GM10266 (cell line): ENCODE data around the gene LYRM7.
"Not testable (repeated sequence)": the region's sequence is repeated elsewhere in the genome, so short reads cannot be mapped to it uniquely, and the experiment has no call there.

Experiments
- DNase-seq: peaks from one replicate; pipeline ENCODE4 v3.0.0; 2012; ENCODE audit errors: extremely low spot score
- CTCF ChIP-seq: IDR thresholded peaks from 2 replicates; pipeline ENCODE4 v1.5.1; 2012; ENCODE audit warnings: mild to moderate bottlenecking, low read depth; ENCODE audit not compliant: control insufficient read depth, insufficient read depth; ENCODE audit errors: missing control alignments

Gene LYRM7

GRCh38 chr5:131250751-131251475 is 80.2 kb downstream of the LYRM7 start:
- no peak for TF ChIP-seq CTCF
- DNase-seq = no peak

DNA sequence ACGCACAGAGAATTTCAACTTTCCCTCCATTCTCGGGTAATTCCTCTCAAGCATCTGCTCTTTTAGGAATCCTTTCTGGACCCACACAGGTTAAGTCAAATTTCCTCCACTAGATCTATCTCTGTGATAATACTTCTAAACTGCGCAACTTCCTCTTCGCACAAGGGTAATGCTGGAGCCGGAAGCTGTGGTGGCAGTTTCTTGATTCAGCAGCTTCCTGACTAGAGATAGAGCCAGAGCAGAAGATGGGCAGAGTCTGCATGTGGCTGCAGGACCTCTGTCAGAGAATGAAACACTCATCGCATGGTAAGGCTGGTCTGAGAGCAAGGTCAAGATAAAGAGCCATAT is 82.1 kb downstream of the LYRM7 start:
- peak; percentile 53 for DNase-seq

GRCh38 chr5:131254025-131254424 is 83.3 kb downstream of the LYRM7 start:
- not testable (repeated sequence) for DNase-seq

More for the DNA sequence above, 82.1 kb downstream of the LYRM7 start:
- TF ChIP-seq CTCF = no peak

DNA sequence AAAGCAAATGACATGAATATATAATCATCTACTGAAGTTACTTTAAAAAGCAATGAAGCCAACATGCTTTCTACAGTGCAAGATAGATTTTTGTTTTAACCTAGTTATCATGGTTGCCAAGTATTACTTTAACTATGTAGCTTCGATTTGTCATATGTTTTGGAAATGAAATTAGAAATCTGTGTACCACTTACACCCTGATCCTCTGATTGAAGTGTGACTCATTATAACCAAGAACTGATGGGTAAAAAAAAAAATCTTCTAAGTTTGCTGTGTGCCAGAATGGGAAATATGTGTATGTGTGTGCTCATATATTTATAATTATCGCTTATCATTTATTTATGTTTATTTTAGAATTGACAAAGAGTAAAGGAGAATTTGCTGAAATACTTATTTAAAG is 84.0 kb downstream of the LYRM7 start:
- no peak for DNase-seq
- no peak for TF ChIP-seq CTCF
